ENCODE data around the gene PLD4. TPM values are rescaled to one million over a fixed set of nuclear protein-coding genes. Genes with fewer than 3 reads are reported as not detected.
A peak's percentile ranks its signal among the peaks of the same experiment; 100 is the strongest.
"Not testable (repeated sequence)": the region's sequence is repeated elsewhere in the genome, so short reads cannot be mapped to it uniquely, and the experiment has no call there.

Gene PLD4
- total RNA-seq, 3 donors from 2014 or later, result 0.38 to 2.2 (median 0.39) TPM

GRCh38 chr14:104938960-104939359, 14.3 kb downstream of the PLD4 start:
- Histone ChIP-seq H3K4me3 (no peak overlapping the region), H3K4me1 (ENCODE audit: low read depth) (no peaks in the 10 kb centered on the region), H3K9me3 (no peaks in the 10 kb centered on the region), H3K36me3 (ENCODE audit: low read depth) (no peaks in the 10 kb centered on the region)
- DNase-seq (no peak), ATAC-seq (no peak)
- intact Hi-C loops (cut with DNase I, micrococcal nuclease), result no loop called here
- TF ChIP-seq CTCF (IDR thresholded peaks at IDR 0.05), result no peak

- Histone ChIP-seq H3K36me3 (ENCODE audit: low read depth) (no peaks in the 10 kb centered on the region), H3K9me3 (no peaks in the 10 kb centered on the region), H3K4me3 (no peak overlapping the region), H3K4me1 (ENCODE audit: low read depth) (no peaks in the 10 kb centered on the region)
- intact Hi-C loops (cut with DNase I, micrococcal nuclease), result no loop called here
- ATAC-seq (peak; percentile 19), DNase-seq (no peak)
- TF ChIP-seq CTCF (IDR thresholded peaks at IDR 0.05), result no peak
Observed at GRCh38 chr14:104939666-104940410, 15.2 kb downstream of the PLD4 start.

GRCh38 chr14:104940526-104941150, 16.0 kb downstream of the PLD4 start:
- DNase-seq (no peak), ATAC-seq (no peak)
- no peak for TF ChIP-seq CTCF (IDR thresholded peaks at IDR 0.05)
- no peaks in the 10 kb centered on the region for H3K4me1 ChIP-seq (ENCODE audit: low read depth)
- no peaks in the 10 kb centered on the region for H3K9me3 ChIP-seq
- H3K4me3 ChIP-seq, result no peak overlapping the region
- intact Hi-C loops (cut with DNase I, micrococcal nuclease), result no loop called here
- H3K36me3 ChIP-seq (ENCODE audit: low read depth), result no peaks in the 10 kb centered on the region

GRCh38 chr14:104941508-104942365, 17.1 kb downstream of the PLD4 start:
- DNase-seq, result peak in 1 of 3 donors; percentile 15
- ATAC-seq, result no peak
- H3K36me3 ChIP-seq (ENCODE audit: low read depth), result no peaks in the 10 kb centered on the region
- intact Hi-C loops (cut with DNase I, micrococcal nuclease), result no loop called here
- H3K9me3 ChIP-seq, result no peaks in the 10 kb centered on the region
- no peak overlapping the region for H3K4me3 ChIP-seq
- H3K4me1 ChIP-seq (ENCODE audit: low read depth), result no peaks in the 10 kb centered on the region
- no peak for TF ChIP-seq CTCF (IDR thresholded peaks at IDR 0.05)

DNA sequence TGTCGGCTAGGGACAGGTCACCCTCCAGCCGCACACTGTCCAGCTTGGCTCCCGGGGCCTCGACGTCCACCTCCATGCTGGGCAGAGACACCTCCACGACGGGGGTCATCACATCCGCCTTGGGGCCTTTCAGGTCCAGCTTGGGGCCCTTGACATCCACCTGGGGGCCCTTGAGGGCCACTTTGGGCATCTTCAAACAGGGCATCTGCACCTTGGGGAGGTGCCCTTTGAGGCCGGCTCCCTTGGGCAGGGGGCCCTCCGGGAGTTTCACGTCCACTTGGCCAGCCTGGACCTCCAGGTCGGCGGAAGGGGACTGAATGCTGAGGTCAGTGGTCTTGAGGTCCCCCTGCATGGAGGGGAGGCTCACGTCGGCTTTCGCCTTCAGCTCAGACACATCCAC, 17.9 kb downstream of the PLD4 start:
- Histone ChIP-seq H3K36me3 (ENCODE audit: low read depth) (no peaks in the 10 kb centered on the region), H3K4me1 (ENCODE audit: low read depth) (no peaks in the 10 kb centered on the region), H3K9me3 (no peaks in the 10 kb centered on the region), H3K4me3 (no peak overlapping the region)
- DNase-seq (peak in 1 of 3 donors; percentile 16), ATAC-seq (no peak)
- intact Hi-C loops (cut with DNase I, micrococcal nuclease), result no loop called here
- TF ChIP-seq CTCF (IDR thresholded peaks at IDR 0.05), result no peak

- H3K4me1 ChIP-seq (ENCODE audit: low read depth); intact Hi-C loops (cut with DNase I, micrococcal nuclease); H3K9me3 ChIP-seq; ATAC-seq; H3K4me3 ChIP-seq; H3K36me3 ChIP-seq (ENCODE audit: low read depth): not testable (repeated sequence)
- DNase-seq, result peak in 1 of 3 donors; percentile 13
Observed at GRCh38 chr14:104943216-104944015, 18.7 kb downstream of the PLD4 start.

GRCh38 chr14:104944016-104944308, 19.3 kb downstream of the PLD4 start:
- ATAC-seq; H3K9me3 ChIP-seq; H3K4me3 ChIP-seq; intact Hi-C loops (cut with DNase I, micrococcal nuclease); H3K4me1 ChIP-seq (ENCODE audit: low read depth); H3K36me3 ChIP-seq (ENCODE audit: low read depth): not testable (repeated sequence)
- peak in 1 of 3 donors; percentile 2 for DNase-seq

Data from mucosa of descending colon (tissue), 3 donors.